SK-N-SH treated with all-trans-retinoic acid at 6 μM for 48 hours (cell line): ENCODE measurements around the gene MED26.

Source experiments
- ATAC-seq: fragments of 200-7000 bp; cut with Tn5 transposase; 3 replicates; pipeline ENCODE4 v1.9.1; 2020; ENCODE audit warnings: mild to moderate bottlenecking, moderate library complexity
- ARNTL ChIP-seq: fragments of 450-650 bp; formaldehyde crosslinking; IDR thresholded peaks from 2 replicates; pipeline ENCODE4 v1.5.0; 2020; ENCODE audit warnings: low read depth, mild to moderate bottlenecking, moderate library complexity, borderline replicate concordance
- BACH2 ChIP-seq: fragments of 250-450 bp; sonication (Bioruptor Pico); IDR thresholded peaks from 2 replicates; pipeline ENCODE4 v1.9.0; 2021; ENCODE audit warnings: mild to moderate bottlenecking, borderline replicate concordance
- CSDC2 ChIP-seq: fragments of 250-450 bp; sonication (Bioruptor Pico); IDR thresholded peaks from 2 replicates; pipeline ENCODE4 v1.5.0; 2020; ENCODE audit warnings: mild to moderate bottlenecking, moderate library complexity
- CSRNP3 ChIP-seq: fragments of 250-450 bp; sonication (Bioruptor Pico); IDR thresholded peaks from 2 replicates; pipeline ENCODE4 v1.5.1; 2021; ENCODE audit warnings: mild to moderate bottlenecking, moderate library complexity
- ESRRG ChIP-seq: fragments of 250-450 bp; sonication (Bioruptor Pico); IDR thresholded peaks from 2 replicates; pipeline ENCODE4 v1.6.1; 2021; ENCODE audit warnings: mild to moderate bottlenecking
- GLIS3 ChIP-seq: fragments of 250-450 bp; sonication (Bioruptor Pico); IDR thresholded peaks from 2 replicates; pipeline ENCODE4 v1.5.0; 2020; ENCODE audit warnings: mild to moderate bottlenecking, moderate library complexity
- ISL1 ChIP-seq: fragments of 250-450 bp; sonication (Bioruptor Pico); IDR thresholded peaks from 2 replicates; pipeline ENCODE4 v2.1.2; 2022; ENCODE audit warnings: mild to moderate bottlenecking, moderate library complexity
- OSR1 ChIP-seq: fragments of 250-450 bp; sonication (Bioruptor Pico); IDR thresholded peaks from 2 replicates; pipeline ENCODE4 v1.8.0; 2022; ENCODE audit warnings: moderate library complexity, mild to moderate bottlenecking, inconsistent platforms
- PATZ1 ChIP-seq: fragments of 250-450 bp; sonication (Bioruptor Pico); IDR thresholded peaks from 2 replicates; pipeline ENCODE4 v1.8.0; 2020; ENCODE audit warnings: mild to moderate bottlenecking, moderate library complexity, borderline replicate concordance
- POU6F1 ChIP-seq: fragments of 250-450 bp; sonication (Bioruptor Pico); IDR thresholded peaks from 2 replicates; pipeline ENCODE4 v1.8.0; 2021; ENCODE audit warnings: low read depth, mild to moderate bottlenecking, moderate library complexity, borderline replicate concordance
- PPARA ChIP-seq: fragments of 250-450 bp; sonication (Bioruptor Pico); IDR thresholded peaks from 2 replicates; pipeline ENCODE4 v1.5.0; 2020; ENCODE audit warnings: mild to moderate bottlenecking, borderline replicate concordance
- RARB ChIP-seq: fragments of 250-450 bp; sonication (Bioruptor Pico); IDR thresholded peaks from 2 replicates; pipeline ENCODE4 v1.8.0; 2021; ENCODE audit warnings: mild to moderate bottlenecking, moderate library complexity
- SNAI2 ChIP-seq: fragments of 250-450 bp; sonication (Bioruptor Pico); IDR thresholded peaks from 2 replicates; pipeline ENCODE4 v1.5.0; 2020; ENCODE audit warnings: mild to moderate bottlenecking, moderate library complexity
- TCF4 ChIP-seq: fragments of 250-450 bp; sonication (Bioruptor Pico); IDR thresholded peaks from 2 replicates; pipeline ENCODE4 v1.8.0; 2021; ENCODE audit warnings: mild to moderate bottlenecking, moderate library complexity, borderline replicate concordance
- TOX ChIP-seq: fragments of 250-450 bp; sonication (Bioruptor Pico); IDR thresholded peaks from 2 replicates; pipeline ENCODE4 v1.8.0; 2021; ENCODE audit warnings: mild to moderate bottlenecking, moderate library complexity, borderline replicate concordance
- TSHZ2 ChIP-seq: fragments of 250-450 bp; sonication (Bioruptor Pico); IDR thresholded peaks from 2 replicates; pipeline ENCODE4 v1.5.0; 2020; ENCODE audit warnings: mild to moderate bottlenecking, moderate library complexity
- ZC3H10 ChIP-seq: fragments of 250-450 bp; sonication (Bioruptor Pico); IDR thresholded peaks from 2 replicates; pipeline ENCODE4 v1.5.1; 2021; ENCODE audit warnings: mild to moderate bottlenecking, moderate library complexity
- ZFP30 ChIP-seq: fragments of 450-650 bp; formaldehyde crosslinking; IDR thresholded peaks from 2 replicates; pipeline ENCODE4 v1.5.0; 2022; ENCODE audit warnings: mild to moderate bottlenecking, moderate library complexity
- ZNF565 ChIP-seq: fragments of 450-650 bp; formaldehyde crosslinking; conservative IDR thresholded peaks from 2 replicates; pipeline ENCODE4 v1.5.0; 2020; ENCODE audit warnings: low read depth, mild to moderate bottlenecking, moderate library complexity
- ZNF70 ChIP-seq: fragments of 450-650 bp; formaldehyde crosslinking; IDR thresholded peaks from 2 replicates; pipeline ENCODE4 v1.5.0; 2020; ENCODE audit warnings: mild to moderate bottlenecking, moderate library complexity
- ZNF8 ChIP-seq: fragments of 450-650 bp; formaldehyde crosslinking; IDR thresholded peaks from 2 replicates; pipeline ENCODE4 v1.5.0; 2020; ENCODE audit warnings: mild to moderate bottlenecking, moderate library complexity

The MED26 gene

DNA sequence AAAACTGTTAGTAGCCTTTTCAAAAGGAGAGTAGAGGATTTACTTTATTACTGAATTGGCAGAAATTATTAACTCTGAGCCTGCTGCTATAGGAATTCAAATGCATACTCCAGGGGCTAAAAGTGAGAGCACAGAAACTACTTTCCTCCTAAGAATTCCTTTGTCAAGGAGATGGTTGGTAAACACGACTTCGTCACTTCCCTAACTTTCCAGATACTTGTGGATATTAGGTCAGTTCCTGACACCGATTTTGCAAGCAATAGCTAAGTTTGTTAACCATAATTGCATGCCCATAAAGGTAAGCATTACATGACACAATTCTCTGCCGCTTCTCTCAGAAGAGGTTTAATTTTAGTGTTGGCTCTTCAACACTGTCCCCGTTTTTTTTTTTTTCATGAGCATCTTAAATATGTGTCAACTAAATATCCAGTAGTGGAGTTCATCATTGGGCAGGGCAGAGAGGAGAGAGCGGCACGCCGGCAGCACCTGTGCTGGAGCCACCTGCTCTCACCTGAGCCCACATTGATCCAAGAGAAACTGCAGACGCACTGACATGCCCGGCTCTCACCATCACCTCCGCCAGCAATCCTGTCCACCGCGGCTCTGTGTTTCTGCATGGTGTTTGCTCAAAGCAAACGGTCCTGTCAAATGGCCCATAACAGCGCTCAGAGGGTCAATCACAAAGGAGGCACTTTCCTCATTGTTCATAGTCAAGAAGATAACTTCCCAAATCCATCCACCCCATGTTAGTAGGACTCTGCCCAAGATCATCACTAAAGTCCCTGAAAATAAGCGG is 2.6 kb downstream of the MED26 start (continued):
- TF ChIP-seq CSRNP3 (CRISPR knock-in tag) (no peak), ZFP30 (no peak), TCF4 (CRISPR knock-in tag) (no peak), ZNF70 (no peak), GLIS3 (no peak), PATZ1 (CRISPR knock-in tag) (no peak), ZNF565 (no peak), BACH2 (CRISPR knock-in tag) (no peak)

DNA sequence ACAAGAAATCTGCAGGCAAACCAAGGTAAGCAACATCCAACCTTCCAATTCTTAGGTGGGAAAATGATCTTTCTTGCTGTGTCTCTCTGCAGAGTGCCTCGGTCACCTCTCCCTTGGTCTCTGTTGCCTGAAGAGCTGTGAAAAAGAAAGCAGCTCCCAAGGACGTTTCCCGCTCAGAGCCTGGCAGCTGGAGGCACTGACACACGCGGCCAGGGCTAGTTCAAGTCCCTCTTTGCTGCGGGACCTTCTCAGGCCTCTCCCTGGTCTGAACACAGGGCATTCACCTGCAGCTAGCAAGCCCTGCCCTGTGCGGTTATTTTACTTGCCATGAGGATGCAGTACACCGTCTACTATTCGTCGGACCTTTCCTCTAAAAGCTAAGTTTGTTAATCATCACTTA is 3.8 kb downstream of the MED26 start:
- ATAC-seq: no peak
- TF ChIP-seq GLIS3 (no peak), PPARA (CRISPR knock-in tag) (no peak), RARB (CRISPR knock-in tag) (no peak), ISL1 (CRISPR knock-in tag) (no peak), ZC3H10 (no peak), TOX (CRISPR knock-in tag) (no peak), CSDC2 (CRISPR knock-in tag) (no peak), POU6F1 (CRISPR knock-in tag) (no peak), CSRNP3 (CRISPR knock-in tag) (no peak), SNAI2 (CRISPR knock-in tag) (no peak), ZFP30 (no peak), PATZ1 (CRISPR knock-in tag) (no peak)
- TF ChIP-seq, all 23 proteins: peak for 0

DNA sequence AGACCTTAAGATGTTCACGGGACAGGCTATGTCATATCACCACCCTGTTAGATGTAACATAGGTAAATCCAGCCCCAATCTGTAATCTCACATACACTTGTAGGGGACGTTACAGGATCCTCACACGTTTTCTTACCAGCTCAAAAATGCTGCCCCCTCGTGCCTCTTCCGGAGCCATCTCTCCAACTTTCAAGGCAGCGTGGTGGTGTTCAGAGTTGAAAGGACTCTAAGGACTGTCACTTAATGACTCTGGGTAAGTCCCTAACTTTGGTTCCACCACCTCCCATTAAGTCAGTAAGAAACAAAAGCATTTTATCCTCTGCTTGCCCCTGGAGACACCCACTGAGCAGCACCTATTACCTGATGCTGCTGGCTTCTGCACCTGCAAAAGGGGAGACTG is 4.4 kb downstream of the MED26 start:
- no peak for ATAC-seq
- TF ChIP-seq RARB (CRISPR knock-in tag): no peak
- TF ChIP-seq ISL1 (CRISPR knock-in tag): no peak
- no peak for TF ChIP-seq OSR1 (CRISPR knock-in tag)
- no peak for TF ChIP-seq ZNF8 (CRISPR knock-in tag)
- TF ChIP-seq ESRRG (CRISPR knock-in tag): no peak
- TF ChIP-seq GLIS3: no peak
- no peak for TF ChIP-seq CSRNP3 (CRISPR knock-in tag)
- no peak for TF ChIP-seq ZNF70
- TF ChIP-seq PATZ1 (CRISPR knock-in tag): no peak
- no peak for TF ChIP-seq SNAI2 (CRISPR knock-in tag)
- no peak for TF ChIP-seq ZFP30
- no peak for TF ChIP-seq TCF4 (CRISPR knock-in tag)
- no peak for TF ChIP-seq TSHZ2
- no peak for TF ChIP-seq PPARA (CRISPR knock-in tag)
- TF ChIP-seq ARNTL: no peak
